ENCODE results near the gene TMEM242.
"Not testable (repeated sequence)": the region's sequence is repeated elsewhere in the genome, so short reads cannot be mapped to it uniquely, and the experiment has no call there.

Gene TMEM242

GRCh38 chr6:157323966-157324300 lies 614 bp upstream of the TMEM242 start:
- DNase-seq (ENCODE audit: low read depth): peak; percentile 16

- peak; percentile 79 for DNase-seq (ENCODE audit: low read depth)
These were observed 496 bp downstream of the TMEM242 start for GRCh38 chr6:157322792-157323254.

GRCh38 chr6:157316871-157317814 lies 6.2 kb downstream of the TMEM242 start:
- DNase-seq (ENCODE audit: low read depth): peak; percentile 8

GRCh38 chr6:157314705-157315321 lies 8.5 kb downstream of the TMEM242 start:
- DNase-seq (ENCODE audit: low read depth): no peak

GRCh38 chr6:157313531-157314467 lies 9.5 kb downstream of the TMEM242 start:
- no peak for DNase-seq (ENCODE audit: low read depth)

GRCh38 chr6:157312757-157313156 lies 10.6 kb downstream of the TMEM242 start:
- no peak for DNase-seq (ENCODE audit: low read depth)

- not testable (repeated sequence) for DNase-seq (ENCODE audit: low read depth)
These were observed 12.6 kb downstream of the TMEM242 start for GRCh38 chr6:157310693-157311092.

- DNase-seq (ENCODE audit: low read depth): no peak
These were observed 15.7 kb downstream of the TMEM242 start for GRCh38 chr6:157307661-157308060.

GRCh38 chr6:157305670-157306653 lies 17.4 kb downstream of the TMEM242 start:
- no peak for DNase-seq (ENCODE audit: low read depth)

- no peak for DNase-seq (ENCODE audit: low read depth)
These were observed 18.2 kb downstream of the TMEM242 start for GRCh38 chr6:157304899-157305663.

GRCh38 chr6:157302736-157303135 lies 20.6 kb downstream of the TMEM242 start:
- no peak for DNase-seq (ENCODE audit: low read depth)

- no peak for DNase-seq (ENCODE audit: low read depth)
These were observed 22.9 kb downstream of the TMEM242 start for GRCh38 chr6:157300436-157300835.

- no peak for DNase-seq (ENCODE audit: low read depth)
These were observed 23.3 kb downstream of the TMEM242 start for GRCh38 chr6:157300006-157300405.

GRCh38 chr6:157298216-157298724 lies 25.0 kb downstream of the TMEM242 start:
- DNase-seq (ENCODE audit: low read depth): no peak

GRCh38 chr6:157294654-157295053 lies 28.7 kb downstream of the TMEM242 start:
- DNase-seq (ENCODE audit: low read depth): no peak

- DNase-seq (ENCODE audit: low read depth): no peak
These were observed 29.5 kb downstream of the TMEM242 start for GRCh38 chr6:157293780-157294179.

- no peak for DNase-seq (ENCODE audit: low read depth)
These were observed 31.1 kb downstream of the TMEM242 start for GRCh38 chr6:157292202-157292601.

- DNase-seq (ENCODE audit: low read depth): no peak
These were observed 32.0 kb downstream of the TMEM242 start for GRCh38 chr6:157291356-157291755.

GRCh38 chr6:157290797-157291196 lies 32.5 kb downstream of the TMEM242 start:
- DNase-seq (ENCODE audit: low read depth): no peak

- no peak for DNase-seq (ENCODE audit: low read depth)
These were observed 33.6 kb downstream of the TMEM242 start for GRCh38 chr6:157289764-157290163.
